SIG-M5 treated with dmso at 0.1 percent for 504 hours (cell line): ENCODE measurements around the gene TMEM101.
A peak's percentile ranks its signal among the peaks of the same experiment; 100 is the strongest.
"Not testable (repeated sequence)": the region's sequence is repeated elsewhere in the genome, so short reads cannot be mapped to it uniquely, and the experiment has no call there.

Experiments
- DNase-seq: peaks from one replicate; lab custom pipeline; 2025; ENCODE audit not compliant: unreplicated experiment; lab: John Stamatoyannopoulos, UW

TMEM101 gene

GRCh38 chr17:44024271-44024663 lies 9.5 kb upstream of the TMEM101 start:
- no peak for DNase-seq

GRCh38 chr17:44023545-44024270 lies 8.9 kb upstream of the TMEM101 start:
- no peak for DNase-seq

GRCh38 chr17:44022246-44022645 lies 7.5 kb upstream of the TMEM101 start:
- DNase-seq = no peak

GRCh38 chr17:44021227-44021626 lies 6.5 kb upstream of the TMEM101 start:
- not testable (repeated sequence) for DNase-seq

GRCh38 chr17:44014133-44014436 lies 678 bp downstream of the TMEM101 start:
- DNase-seq = no peak

GRCh38 chr17:44012874-44013273 lies 1.9 kb downstream of the TMEM101 start:
- no peak for DNase-seq

DNA sequence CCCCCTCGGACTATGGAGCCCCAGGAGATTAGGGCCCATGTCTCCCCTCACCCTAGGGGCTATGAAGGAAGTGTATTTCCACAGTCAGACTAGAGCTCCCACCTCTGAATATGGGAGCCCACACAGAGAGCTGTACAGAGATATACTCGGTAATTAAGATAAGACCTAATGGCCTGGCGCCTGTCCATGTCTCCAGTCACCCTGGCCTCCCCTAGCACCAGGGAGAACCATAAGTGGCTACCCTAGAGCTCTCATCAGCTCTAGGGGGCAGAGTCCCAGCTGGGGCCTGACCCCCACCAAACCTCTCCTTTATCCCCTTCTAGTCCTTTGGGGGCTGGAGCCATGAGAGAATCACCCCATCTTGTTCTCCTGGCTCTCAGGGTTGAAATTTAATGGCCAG lies 2.4 kb downstream of the TMEM101 start:
- DNase-seq = no peak

DNA sequence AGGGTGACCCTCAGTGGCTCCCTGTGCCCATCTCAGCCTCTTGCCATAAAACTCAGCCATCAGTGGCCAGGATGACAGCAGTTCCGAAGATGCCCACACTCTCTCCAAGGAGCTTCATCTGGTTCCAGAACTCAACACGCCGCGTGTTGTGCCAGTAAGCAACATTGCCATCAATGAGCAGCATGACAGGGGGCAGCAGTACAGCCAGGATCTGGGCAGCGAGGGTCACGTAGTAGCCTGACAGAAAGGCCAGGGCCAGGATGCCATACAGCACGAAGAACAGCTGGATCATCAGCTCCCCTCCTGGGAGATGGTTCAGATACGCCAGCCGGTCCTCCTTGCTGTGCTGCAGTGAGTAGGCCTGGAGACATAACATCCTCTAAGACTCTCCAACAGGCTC lies 2.9 kb downstream of the TMEM101 start:
- no peak for DNase-seq

DNA sequence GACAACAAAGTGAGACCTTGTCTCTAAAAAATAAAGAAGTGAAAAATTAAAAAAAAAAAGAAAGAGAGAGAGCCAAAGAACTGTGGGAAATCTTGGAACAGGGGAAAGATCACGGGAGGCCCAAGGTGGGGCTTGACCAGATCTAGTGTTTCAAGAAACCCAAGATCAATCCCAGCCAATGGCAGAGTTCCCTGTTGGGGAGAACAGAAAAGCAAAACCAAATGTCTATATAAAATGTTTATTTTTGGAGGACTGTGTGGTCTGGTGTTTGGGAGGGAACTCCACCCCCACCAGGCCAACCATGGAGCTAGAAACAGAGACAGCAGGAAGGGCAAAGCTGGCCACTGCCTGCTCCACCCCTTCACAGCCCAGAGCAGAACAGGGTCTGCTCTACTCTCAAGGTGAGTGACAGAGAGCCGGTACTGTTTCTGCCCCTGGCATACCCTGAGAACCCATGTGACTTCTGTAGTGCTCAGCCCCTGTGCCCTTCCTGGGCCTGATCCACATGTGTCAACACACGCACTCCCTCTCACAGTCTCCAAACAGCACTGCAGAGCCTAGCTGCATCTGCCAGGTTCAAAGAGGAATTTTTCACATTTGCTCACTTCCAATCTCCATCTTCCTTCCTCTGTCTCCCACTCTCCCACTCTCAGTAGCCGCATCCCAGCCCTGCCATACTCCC lies 3.7 kb downstream of the TMEM101 start:
- no peak for DNase-seq

GRCh38 chr17:44008205-44008909 lies 6.4 kb downstream of the TMEM101 start:
- DNase-seq = no peak

- no peak for DNase-seq
These were observed 7.2 kb downstream of the TMEM101 start for GRCh38 chr17:44007346-44008204.

DNA sequence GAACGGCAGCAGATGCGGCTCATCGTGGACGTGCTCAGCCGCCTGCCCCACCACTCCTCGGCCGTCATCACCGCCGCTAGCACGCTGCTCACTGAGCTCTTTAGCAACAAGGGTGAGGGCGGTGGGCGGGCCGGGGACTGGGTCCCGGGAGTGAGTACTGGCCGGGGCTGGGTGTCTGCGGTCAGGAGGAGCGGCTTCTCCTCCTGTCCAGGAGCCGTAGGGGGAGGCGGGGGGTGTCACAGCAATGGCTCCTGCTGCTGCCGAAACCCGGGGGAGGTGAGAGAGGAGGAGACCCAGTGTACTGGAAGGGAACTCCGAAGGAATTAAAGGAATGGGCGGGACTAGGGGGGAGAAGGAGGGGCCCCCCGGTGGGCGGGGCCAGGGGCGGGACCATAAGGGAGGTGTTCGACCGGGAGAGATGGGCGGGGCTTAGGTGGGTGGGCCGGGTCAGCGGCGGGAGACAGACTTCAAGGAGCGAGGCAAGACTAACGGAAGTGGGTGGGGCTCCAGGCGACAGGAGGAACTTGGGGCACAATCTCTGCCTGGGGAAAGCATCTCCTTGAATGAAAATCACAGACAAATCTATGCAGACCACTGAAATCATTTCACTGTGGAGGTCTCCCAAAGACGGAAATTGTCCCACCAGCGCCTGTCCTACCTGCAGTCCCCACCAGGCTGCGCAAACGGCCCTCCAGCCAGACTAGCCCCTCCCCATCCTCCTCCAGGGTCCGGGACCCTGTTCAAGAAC lies 8.0 kb downstream of the TMEM101 start:
- peak; percentile 96 for DNase-seq

- DNase-seq = no peak
These were observed 8.5 kb downstream of the TMEM101 start for GRCh38 chr17:44006272-44006597.

GRCh38 chr17:44005527-44006271 lies 9.1 kb downstream of the TMEM101 start:
- no peak for DNase-seq

- no peak for DNase-seq
These were observed 9.8 kb downstream of the TMEM101 start for GRCh38 chr17:44004761-44005526.

GRCh38 chr17:44004077-44004760 lies 10.5 kb downstream of the TMEM101 start, which contains the start of gene NAGS:
Gene NAGS, plus strand, starts transcription at chr17:44004622. Its CDS starts 42 bp downstream, at chr17:44004664.
- DNase-seq = no peak

DNA sequence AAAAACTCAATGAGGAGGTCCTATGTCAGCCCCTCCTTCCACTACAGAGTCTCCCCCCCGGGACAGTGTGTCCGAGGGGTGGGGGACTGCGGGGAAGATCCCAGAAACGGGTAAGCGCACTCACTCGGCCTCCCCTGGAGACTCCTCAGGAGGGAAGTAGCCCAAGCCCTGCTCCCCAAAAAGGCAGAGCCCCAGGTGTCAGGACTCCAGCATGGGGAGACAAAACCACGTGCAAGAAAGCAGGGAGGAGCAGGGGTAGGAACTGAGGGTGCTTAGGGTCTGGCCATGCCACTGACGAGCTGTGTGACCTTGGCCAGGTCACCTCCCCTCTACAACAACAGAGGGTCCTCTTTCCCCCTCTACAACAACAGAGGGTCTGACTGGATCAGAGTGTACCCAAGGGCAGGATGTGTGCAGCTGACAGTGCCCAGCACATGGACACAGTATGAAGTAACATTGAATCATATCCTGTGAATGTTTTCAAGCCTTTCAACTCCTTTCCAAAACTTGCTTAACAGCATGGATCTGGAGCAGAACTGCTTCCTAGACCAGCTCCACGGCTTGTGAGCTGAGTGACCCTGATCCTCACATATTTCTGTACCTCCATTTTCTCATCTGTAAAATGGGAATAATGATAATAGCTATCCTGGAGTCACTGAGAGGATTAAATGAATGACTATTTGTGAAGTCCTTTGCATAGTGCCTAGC lies 12.5 kb downstream of the TMEM101 start:
- DNase-seq = no peak

DNA sequence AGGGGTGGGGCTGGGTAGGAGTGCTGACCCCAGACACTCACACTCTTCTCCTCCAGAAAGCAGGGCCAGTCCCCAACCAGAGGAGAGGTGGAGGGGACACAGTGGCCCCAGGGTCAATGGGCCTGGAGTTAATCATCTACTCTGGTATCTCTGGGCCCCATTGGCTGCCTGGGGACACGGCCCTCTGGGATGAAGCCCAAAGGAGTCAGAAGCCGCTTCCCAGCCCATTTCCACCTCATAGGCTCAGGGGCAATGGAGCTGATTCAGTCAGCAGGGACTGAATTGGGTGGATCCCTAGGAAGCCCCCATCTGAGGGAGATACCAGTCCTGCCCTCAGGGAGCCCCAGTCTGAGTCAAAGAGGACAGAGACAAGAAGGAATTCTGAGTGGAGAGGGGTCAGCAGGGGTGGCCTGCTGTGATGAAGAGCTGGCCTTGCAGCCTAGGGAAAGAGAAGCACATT lies 13.3 kb downstream of the TMEM101 start:
- DNase-seq = no peak
